Glutamatergic neuron (in vitro differentiated cells): Measurements from ENCODE around the gene GLCCI1. TPM values are rescaled to one million over a fixed set of nuclear protein-coding genes. Genes with fewer than 3 reads are reported as not detected.
"Not testable (repeated sequence)": the region's sequence is repeated elsewhere in the genome, so short reads cannot be mapped to it uniquely, and the experiment has no call there.

ENCODE experiments used
- DNase-seq: peaks from one replicate; pipeline ENCODE4 v3.0.0; 2022
- H3K27ac Mint-ChIP-seq: one replicate; pipeline ENCODE4 v1.8.0; 2020; ENCODE audit warnings: mild to moderate bottlenecking, mixed read lengths, inconsistent platforms; ENCODE audit not compliant: unreplicated experiment
- H3K27me3 Mint-ChIP-seq: one replicate; pipeline ENCODE4 v1.8.0; 2020; ENCODE audit warnings: mild to moderate bottlenecking, moderate library complexity, mixed read lengths, inconsistent platforms; ENCODE audit not compliant: unreplicated experiment
- H3K36me3 Mint-ChIP-seq: one replicate; pipeline ENCODE4 v1.8.0; 2020; ENCODE audit warnings: mild to moderate bottlenecking, mixed read lengths, inconsistent platforms; ENCODE audit not compliant: unreplicated experiment
- H3K4me1 Mint-ChIP-seq: one replicate; pipeline ENCODE4 v1.8.0; 2020; ENCODE audit warnings: mild to moderate bottlenecking, low read depth, mixed read lengths, inconsistent platforms; ENCODE audit not compliant: unreplicated experiment
- H3K4me3 Mint-ChIP-seq: one replicate; pipeline ENCODE4 v1.8.0; 2020; ENCODE audit warnings: mild to moderate bottlenecking, mixed read lengths, inconsistent platforms; ENCODE audit not compliant: unreplicated experiment
- H3K9me3 Mint-ChIP-seq: one replicate; pipeline ENCODE4 v1.8.0; 2020; ENCODE audit warnings: mild to moderate bottlenecking, moderate library complexity, mixed read lengths, inconsistent platforms; ENCODE audit not compliant: unreplicated experiment
- CTCF ChIP-seq: fragments of 200-600 bp; sonication (generic); IDR thresholded peaks from one replicate; pipeline ENCODE4 v1.5.0; 2021; ENCODE audit not compliant: partially characterized antibody, unreplicated experiment
- total RNA-seq: library from RNA; stranded (reverse); fragmentation: NEBNext Ultra II Directional; extraction: Animal tissue kit (Norgen Biotek cat#: 25700); gene quantifications from one replicate; pipeline ENCODE4 v1.2.1, GENCODE V29; 2021; ENCODE audit not compliant: unreplicated experiment

GLCCI1 gene
- total RNA-seq, 1 donor from 2014 or later = 30.7 TPM

- H3K4me3 Mint-ChIP-seq = no peak overlapping the region
- DNase-seq = no peak
- H3K4me1 Mint-ChIP-seq = no peaks in the 10 kb centered on the region
- H3K9me3 Mint-ChIP-seq = peaks cover 3% of the 10 kb centered on the region
- peaks cover 5% of the 10 kb centered on the region for H3K36me3 Mint-ChIP-seq
- TF ChIP-seq CTCF = no peak
- H3K27ac Mint-ChIP-seq = peak overlapping the region; percentile 13
- peaks cover 2% of the 10 kb centered on the region for H3K27me3 Mint-ChIP-seq
Observed at GRCh38 chr7:8094164-8095140, 125.9 kb downstream of the GLCCI1 start.

DNA sequence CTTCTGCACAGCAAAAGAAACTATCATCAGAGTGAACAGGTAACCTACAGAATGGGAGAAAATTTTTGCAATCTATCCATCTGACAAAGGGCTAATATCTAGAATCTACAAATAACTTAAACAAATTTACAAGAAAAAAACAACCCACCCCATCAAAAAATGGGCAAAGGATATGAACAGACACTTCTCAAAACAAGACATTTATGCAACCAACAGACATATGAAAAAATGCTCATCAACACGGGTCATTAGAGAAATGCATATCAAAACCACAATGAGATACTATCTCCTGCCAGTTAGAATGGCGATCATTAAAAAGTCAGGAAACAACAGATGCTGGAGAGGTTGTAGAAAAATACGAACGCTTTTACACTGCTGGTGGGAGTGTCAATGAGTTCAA, 132.7 kb downstream of the GLCCI1 start:
- H3K4me3 Mint-ChIP-seq, H3K9me3 Mint-ChIP-seq, H3K27me3 Mint-ChIP-seq, H3K27ac Mint-ChIP-seq, H3K4me1 Mint-ChIP-seq, DNase-seq: not testable (repeated sequence)
- peaks cover 17% of the 10 kb centered on the region for H3K36me3 Mint-ChIP-seq

DNA sequence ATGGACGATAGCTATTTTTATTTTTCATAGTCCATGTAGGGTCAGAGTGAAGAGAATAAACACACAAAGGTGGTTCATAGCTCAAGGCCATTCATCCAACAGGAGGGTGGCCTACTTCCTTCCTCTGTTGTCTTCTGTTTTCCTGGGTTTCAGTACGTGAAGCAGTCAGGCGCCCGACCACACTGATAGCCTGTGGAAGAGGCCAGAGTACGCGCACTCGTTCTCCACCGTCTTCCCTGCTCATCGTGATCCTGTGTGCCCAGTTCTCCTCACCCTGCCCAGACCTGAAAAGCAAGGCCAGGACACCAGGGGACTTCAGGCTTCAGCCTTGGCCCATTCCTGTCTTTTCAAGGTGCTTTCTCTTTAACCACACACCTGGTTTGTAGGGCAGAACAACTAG, 134.7 kb downstream of the GLCCI1 start:
- no peak overlapping the region for H3K27ac Mint-ChIP-seq
- H3K27me3 Mint-ChIP-seq = peaks cover 2% of the 10 kb centered on the region
- no peak for TF ChIP-seq CTCF

GRCh38 chr7:8105449-8106095, 137.0 kb downstream of the GLCCI1 start:
- Mint-ChIP-seq H3K4me1 (no peaks in the 10 kb centered on the region), H3K27ac (no peak overlapping the region), H3K27me3 (peaks cover 2% of the 10 kb centered on the region), H3K4me3 (no peak overlapping the region), H3K9me3 (no peaks in the 10 kb centered on the region), H3K36me3 (peaks cover 12% of the 10 kb centered on the region)
- no peak for DNase-seq
- no peak for TF ChIP-seq CTCF

More for the DNA sequence above, 134.7 kb downstream of the GLCCI1 start:
- H3K9me3 Mint-ChIP-seq = no peaks in the 10 kb centered on the region
- DNase-seq = no peak
- peaks cover 12% of the 10 kb centered on the region for H3K36me3 Mint-ChIP-seq
- H3K4me1 Mint-ChIP-seq = no peaks in the 10 kb centered on the region
- H3K4me3 Mint-ChIP-seq = no peak overlapping the region

DNA sequence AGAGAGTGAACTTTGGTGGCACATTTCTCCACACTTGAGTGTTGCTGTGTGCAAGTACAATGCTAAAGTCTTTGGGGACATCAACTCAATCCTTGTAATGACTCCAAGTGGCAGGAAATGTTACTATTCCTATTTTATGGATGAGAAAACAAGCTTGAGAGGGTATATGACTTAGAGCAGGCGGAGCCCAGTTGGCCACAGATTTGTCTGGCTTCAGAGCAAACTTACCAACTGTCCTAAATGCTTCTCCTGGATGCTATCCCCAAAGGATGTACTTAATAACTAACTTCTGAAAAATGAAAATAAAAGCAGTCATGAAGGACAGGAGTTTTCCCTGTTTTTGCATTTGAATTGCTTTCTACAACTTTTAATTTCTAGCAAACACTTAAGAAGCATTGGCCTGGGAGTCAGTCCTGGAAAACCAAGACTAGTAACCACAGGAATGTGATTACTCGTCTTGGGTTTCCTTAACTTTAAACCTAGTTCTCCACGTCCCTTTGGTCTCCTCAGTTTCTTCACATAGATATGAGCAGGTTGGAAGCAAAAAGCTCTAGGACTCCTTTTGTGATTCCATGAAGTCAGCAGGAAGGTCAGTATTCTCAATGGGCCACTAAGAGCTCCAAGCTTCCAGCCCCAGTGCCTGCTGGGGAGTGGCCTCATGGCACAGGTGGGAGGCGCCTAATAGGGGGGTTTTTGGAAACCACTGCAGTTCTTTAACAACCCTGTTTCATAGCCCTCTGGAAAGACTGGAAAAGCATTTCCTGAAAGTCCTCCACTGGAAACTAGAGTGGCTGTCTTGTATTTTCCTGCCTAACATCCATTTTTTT, 140.8 kb downstream of the GLCCI1 start:
- DNase-seq = no peak
- Mint-ChIP-seq H3K4me3 (no peak overlapping the region), H3K36me3 (peaks cover 2% of the 10 kb centered on the region), H3K27me3 (no peaks in the 10 kb centered on the region), H3K9me3 (peaks cover 3% of the 10 kb centered on the region), H3K27ac (no peak overlapping the region), H3K4me1 (no peaks in the 10 kb centered on the region)
- TF ChIP-seq CTCF = no peak
